SU-DHL-6 (cell line): Measurements from ENCODE around the gene EXT2.

Source experiments
- H2AFZ ChIP-seq: fragments of 200-600 bp; sonication (generic); 2 replicates; pipeline ENCODE4 v1.6.1; 2014; ENCODE audit warnings: low read depth, mild to moderate bottlenecking, moderate library complexity, mixed read lengths, antibody characterized with exemption, low read length; ENCODE audit not compliant: severe bottlenecking
- H3F3A ChIP-seq: fragments of 200-600 bp; shearing (Covaris generic); 2 replicates; pipeline ENCODE4 v1.6.0; 2016; ENCODE audit warnings: antibody characterized with exemption, mild to moderate bottlenecking; ENCODE audit not compliant: insufficient read depth
- H3K27ac ChIP-seq: fragments of 200-600 bp; sonication (generic); 2 replicates; pipeline ENCODE4 v1.5.1; 2016; ENCODE audit warnings: low read depth, mild to moderate bottlenecking, low read length, moderate library complexity, mixed read lengths
- H3K27me3 ChIP-seq: fragments of 200-600 bp; sonication (generic), shearing (Covaris generic); 2 replicates; pipeline ENCODE4 v1.6.0; 2014; ENCODE audit warnings: mild to moderate bottlenecking, low read length
- H3K36me3 ChIP-seq: fragments of 200-600 bp; sonication (generic); 2 replicates; pipeline ENCODE4 v1.6.1; 2014; ENCODE audit warnings: mild to moderate bottlenecking, low read length, mixed read lengths
- H3K4me2 ChIP-seq: fragments of 300-600, 200-600 bp; shearing (Covaris generic), sonication (generic); 2 replicates; pipeline ENCODE4 v1.6.0; 2014; ENCODE audit warnings: low read length, low read depth, mild to moderate bottlenecking; ENCODE audit not compliant: poor library complexity, severe bottlenecking
- H3K4me3 ChIP-seq: fragments of 200-600 bp; sonication (generic); 2 replicates; pipeline ENCODE4 v1.5.1; 2014; ENCODE audit warnings: antibody characterized with exemption, low read length, mild to moderate bottlenecking, mixed read lengths; ENCODE audit not compliant: insufficient read depth, poor library complexity, severe bottlenecking
- H3K79me2 ChIP-seq: fragments of 200-600 bp; sonication (generic); 2 replicates; pipeline ENCODE4 v1.6.1; 2014; ENCODE audit warnings: mild to moderate bottlenecking, low read length, moderate library complexity; ENCODE audit not compliant: insufficient read depth
- H3K9ac ChIP-seq: fragments of 200-600 bp; sonication (generic); 2 replicates; pipeline ENCODE4 v1.7.0; 2014; ENCODE audit warnings: mild to moderate bottlenecking, low read length
- H3K9me2 ChIP-seq: fragments of 200-600 bp; sonication (generic); replicated peaks from 2 replicates; pipeline ENCODE4 v1.6.1; 2014; ENCODE audit warnings: low read length; ENCODE audit not compliant: insufficient read depth
- H3K9me3 ChIP-seq: fragments of 200-600 bp; sonication (generic); 2 replicates; pipeline ENCODE4 v1.6.1; 2014; ENCODE audit warnings: low read length, mixed read lengths; ENCODE audit not compliant: insufficient read depth
- H4K20me1 ChIP-seq: fragments of 200-600 bp; sonication (generic); 2 replicates; pipeline ENCODE4 v1.6.1; 2014; ENCODE audit warnings: low read depth, mild to moderate bottlenecking, antibody characterized with exemption, low read length, moderate library complexity, mixed read lengths
- EZH2phosphoT487 ChIP-seq: fragments of 200-600 bp; sonication (generic), shearing (Covaris generic); conservative IDR thresholded peaks from 2 replicates; pipeline ENCODE4 v1.6.1; 2018; ENCODE audit warnings: mild to moderate bottlenecking, antibody characterized with exemption, low read length, moderate library complexity, mixed read lengths
- TF ChIP-seq, protein P1 (sequence below): fragments of 200-600 bp; sonication (generic); IDR thresholded peaks from one replicate; pipeline ENCODE4 v1.5.1; 2017; ENCODE audit warnings: antibody characterized with exemption, mild to moderate bottlenecking, low read length, moderate library complexity; ENCODE audit not compliant: insufficient read depth, poor library complexity, severe bottlenecking

Gene EXT2

DNA sequence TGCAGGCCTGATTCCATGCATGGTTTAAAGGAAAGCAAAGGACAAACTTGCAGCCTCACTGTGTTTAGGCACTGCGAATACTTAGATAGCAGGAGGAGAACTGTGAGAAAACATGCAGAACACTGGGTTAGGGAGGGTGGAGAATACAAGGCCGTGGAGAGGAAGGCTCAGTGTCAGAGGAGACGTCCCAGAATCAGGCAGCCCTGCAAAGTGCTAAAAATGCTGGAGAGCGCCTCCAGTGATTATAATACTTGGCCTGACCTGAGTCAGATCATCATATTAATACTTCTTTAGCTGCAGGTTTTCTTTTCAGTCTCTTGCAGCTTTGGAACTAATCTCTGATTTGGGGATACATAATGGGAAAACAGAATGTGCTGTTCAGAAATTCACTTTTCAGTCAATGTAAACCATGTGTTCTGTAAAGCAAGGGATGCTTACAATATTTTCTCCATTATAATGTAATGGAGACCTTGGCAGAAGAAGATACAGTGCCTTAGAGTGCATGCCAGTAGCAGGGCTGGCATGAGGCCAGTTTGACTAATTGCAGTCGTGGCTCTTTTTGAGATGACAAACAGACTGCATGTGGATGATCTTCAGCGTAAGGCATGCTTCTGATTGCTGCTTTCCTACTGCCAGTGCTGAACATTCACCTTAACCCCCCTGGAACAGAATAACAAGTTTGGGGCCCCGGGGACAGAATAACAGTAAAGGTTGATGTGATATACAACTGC is 16.8 kb downstream of the EXT2 start:
- no peak overlapping the region for H3K27ac ChIP-seq
- H3K4me3 ChIP-seq: no peak overlapping the region
- no peaks in the 10 kb centered on the region for H3K79me2 ChIP-seq
- H3K9ac ChIP-seq: no peak overlapping the region
- no peaks in the 10 kb centered on the region for H3K27me3 ChIP-seq
- H4K20me1 ChIP-seq: no peaks in the 10 kb centered on the region
- no peak overlapping the region for H2AFZ ChIP-seq
- no peaks in the 10 kb centered on the region for H3K9me2 ChIP-seq
- no peaks in the 10 kb centered on the region for H3F3A ChIP-seq
- H3K4me2 ChIP-seq: no peak overlapping the region
- no peaks in the 10 kb centered on the region for H3K9me3 ChIP-seq
- TF ChIP-seq EZH2phosphoT487: no peak
- TF ChIP-seq, protein P1, sequence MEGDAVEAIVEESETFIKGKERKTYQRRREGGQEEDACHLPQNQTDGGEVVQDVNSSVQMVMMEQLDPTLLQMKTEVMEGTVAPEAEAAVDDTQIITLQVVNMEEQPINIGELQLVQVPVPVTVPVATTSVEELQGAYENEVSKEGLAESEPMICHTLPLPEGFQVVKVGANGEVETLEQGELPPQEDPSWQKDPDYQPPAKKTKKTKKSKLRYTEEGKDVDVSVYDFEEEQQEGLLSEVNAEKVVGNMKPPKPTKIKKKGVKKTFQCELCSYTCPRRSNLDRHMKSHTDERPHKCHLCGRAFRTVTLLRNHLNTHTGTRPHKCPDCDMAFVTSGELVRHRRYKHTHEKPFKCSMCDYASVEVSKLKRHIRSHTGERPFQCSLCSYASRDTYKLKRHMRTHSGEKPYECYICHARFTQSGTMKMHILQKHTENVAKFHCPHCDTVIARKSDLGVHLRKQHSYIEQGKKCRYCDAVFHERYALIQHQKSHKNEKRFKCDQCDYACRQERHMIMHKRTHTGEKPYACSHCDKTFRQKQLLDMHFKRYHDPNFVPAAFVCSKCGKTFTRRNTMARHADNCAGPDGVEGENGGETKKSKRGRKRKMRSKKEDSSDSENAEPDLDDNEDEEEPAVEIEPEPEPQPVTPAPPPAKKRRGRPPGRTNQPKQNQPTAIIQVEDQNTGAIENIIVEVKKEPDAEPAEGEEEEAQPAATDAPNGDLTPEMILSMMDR: no peak
- H3K36me3 ChIP-seq: no peaks in the 10 kb centered on the region

DNA sequence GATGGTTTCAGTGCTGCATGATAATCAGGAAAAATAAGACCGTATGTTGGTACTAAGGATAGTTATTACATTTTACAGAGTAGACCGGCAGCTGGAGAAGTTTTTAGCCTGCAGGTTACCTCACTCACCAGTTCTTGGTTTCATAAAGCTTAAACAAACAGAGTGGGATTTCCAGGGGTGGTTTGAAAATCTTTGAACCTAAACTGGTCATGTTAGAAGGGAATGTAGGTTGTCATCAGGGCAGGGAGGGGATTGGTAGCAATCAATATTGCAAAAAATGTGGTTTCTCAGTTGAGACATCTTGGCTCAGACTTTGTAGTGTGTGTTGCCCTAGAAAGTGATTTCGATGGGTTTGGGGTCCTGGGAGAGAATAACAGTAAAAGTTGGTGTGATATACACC is 17.5 kb downstream of the EXT2 start:
- H3K9me3 ChIP-seq: no peaks in the 10 kb centered on the region
- H3K9me2 ChIP-seq: no peaks in the 10 kb centered on the region
- H3K27ac ChIP-seq: no peak overlapping the region
- no peak overlapping the region for H2AFZ ChIP-seq
- H4K20me1 ChIP-seq: no peaks in the 10 kb centered on the region
- H3K4me3 ChIP-seq: no peak overlapping the region
- H3F3A ChIP-seq: no peaks in the 10 kb centered on the region
- H3K27me3 ChIP-seq: no peaks in the 10 kb centered on the region
- H3K4me2 ChIP-seq: no peak overlapping the region
- TF ChIP-seq, protein P1: no peak
- TF ChIP-seq EZH2phosphoT487: no peak
- H3K79me2 ChIP-seq: no peaks in the 10 kb centered on the region
- H3K36me3 ChIP-seq: no peaks in the 10 kb centered on the region
- H3K9ac ChIP-seq: no peak overlapping the region

DNA sequence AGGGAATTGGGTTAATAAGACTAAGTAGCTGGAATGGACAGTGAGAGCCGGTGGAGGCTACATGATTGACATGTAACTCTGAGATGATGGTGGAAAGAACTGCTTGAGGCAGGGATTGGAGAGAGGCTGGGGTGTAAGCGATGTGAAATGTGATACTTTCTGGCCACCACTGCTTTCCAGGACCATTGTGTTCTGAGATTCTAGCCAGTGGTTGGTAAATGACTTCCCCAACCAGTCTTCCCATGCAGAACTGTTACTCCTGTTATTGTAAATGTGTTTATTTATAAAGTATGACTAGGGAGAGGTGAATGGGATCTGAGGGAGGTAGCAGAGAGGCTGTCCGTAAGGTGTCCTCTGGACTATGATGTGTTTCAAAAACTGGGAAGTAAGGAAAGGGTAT is 18.1 kb downstream of the EXT2 start:
- no peaks in the 10 kb centered on the region for H3K9me2 ChIP-seq
- H3K4me3 ChIP-seq: no peak overlapping the region
- no peak overlapping the region for H2AFZ ChIP-seq
- TF ChIP-seq, protein P1: no peak
- no peak for TF ChIP-seq EZH2phosphoT487
- H3K27me3 ChIP-seq: no peaks in the 10 kb centered on the region
- H3K27ac ChIP-seq: no peak overlapping the region
- H3F3A ChIP-seq: no peaks in the 10 kb centered on the region
- no peaks in the 10 kb centered on the region for H3K36me3 ChIP-seq
- H3K9me3 ChIP-seq: no peaks in the 10 kb centered on the region
- no peak overlapping the region for H3K9ac ChIP-seq
- no peak overlapping the region for H3K4me2 ChIP-seq
- no peaks in the 10 kb centered on the region for H3K79me2 ChIP-seq
- no peaks in the 10 kb centered on the region for H4K20me1 ChIP-seq
